H7 (cell line): Measurements from ENCODE around the gene CD5L. TPM values are rescaled to one million over a fixed set of nuclear protein-coding genes. Genes with fewer than 3 reads are reported as not detected.

Experiments
- DNase-seq: peaks from one replicate; pipeline ENCODE4 v3.0.0; 2012
- H3K27me3 ChIP-seq: 2 replicates; pipeline ENCODE4 v1.6.0; 2011; ENCODE audit warnings: mild to moderate bottlenecking, low read length; ENCODE audit not compliant: control insufficient read depth, insufficient read depth
- H3K36me3 ChIP-seq: replicated peaks from 2 replicates; pipeline ENCODE4 v1.5.1; 2011; ENCODE audit warnings: low read length; ENCODE audit not compliant: control insufficient read depth, insufficient read depth
- H3K4me3 ChIP-seq: 2 replicates; pipeline ENCODE4 v1.5.1; 2011; ENCODE audit warnings: low read depth, mild to moderate bottlenecking, control low read depth, low read length, moderate library complexity; ENCODE audit not compliant: insufficient read depth
- total RNA-seq: library from RNA; depleted of rRNA; stranded (reverse); fragments of >200 nt; shearing (Covaris generic); gene quantifications from 2 replicates; pipeline ENCODE4 v1.2.3, GENCODE V29; 2014

The CD5L gene
- total RNA-seq, 1 experiment from 2014 or later: not detected

- no peak for DNase-seq
- H3K4me3 ChIP-seq: no peak overlapping the region
- H3K36me3 ChIP-seq: no peaks in the 10 kb centered on the region
- H3K27me3 ChIP-seq: no peaks in the 10 kb centered on the region; the same call in 1 of the 2 replicates
Observed at GRCh38 chr1:157833145-157833544, 8.5 kb downstream of the CD5L start.

- no peak overlapping the region for H3K4me3 ChIP-seq
- no peaks in the 10 kb centered on the region; the same call in 1 of the 2 replicates for H3K27me3 ChIP-seq
- no peaks in the 10 kb centered on the region for H3K36me3 ChIP-seq
- no peak for DNase-seq
Observed at GRCh38 chr1:157831968-157832626, 9.5 kb downstream of the CD5L start.

GRCh38 chr1:157830887-157831286 lies 10.7 kb downstream of the CD5L start:
- no peaks in the 10 kb centered on the region; the same call in 1 of the 2 replicates for H3K27me3 ChIP-seq
- no peak for DNase-seq
- no peak overlapping the region for H3K4me3 ChIP-seq
- no peaks in the 10 kb centered on the region for H3K36me3 ChIP-seq

- Histone ChIP-seq H3K4me3 (no peak overlapping the region), H3K27me3 (no peaks in the 10 kb centered on the region; the same call in 1 of the 2 replicates), H3K36me3 (no peaks in the 10 kb centered on the region)
- no peak for DNase-seq
Observed at GRCh38 chr1:157829711-157830110, 11.9 kb downstream of the CD5L start.

GRCh38 chr1:157829210-157829609 lies 12.4 kb downstream of the CD5L start:
- Histone ChIP-seq H3K4me3 (no peak overlapping the region), H3K36me3 (no peaks in the 10 kb centered on the region), H3K27me3 (no peaks in the 10 kb centered on the region; the same call in 1 of the 2 replicates)
- no peak for DNase-seq

- no peak for DNase-seq
- Histone ChIP-seq H3K4me3 (no peak overlapping the region), H3K27me3 (no peaks in the 10 kb centered on the region), H3K36me3 (no peaks in the 10 kb centered on the region)
Observed at GRCh38 chr1:157820299-157820698, 21.3 kb downstream of the CD5L start.

- H3K27me3 ChIP-seq: no peaks in the 10 kb centered on the region
- no peak within 1 kb of the TSS for H3K4me3 ChIP-seq
- no peak for DNase-seq
- no peaks in the 10 kb centered on the region for H3K36me3 ChIP-seq
Observed at GRCh38 chr1:157819896-157820295, 21.7 kb downstream of the CD5L start, which contains the start of gene FCRL1. FCRL1 (minus strand) TSS chr1:157820120; CDS start chr1:157820037, 83 bp downstream.

- Histone ChIP-seq H3K27me3 (no peaks in the 10 kb centered on the region), H3K36me3 (no peaks in the 10 kb centered on the region), H3K4me3 (no peak overlapping the region)
- no peak for DNase-seq
Observed at GRCh38 chr1:157819215-157819614, 22.4 kb downstream of the CD5L start.

GRCh38 chr1:157813269-157813668 lies 28.3 kb downstream of the CD5L start:
- Histone ChIP-seq H3K27me3 (no peaks in the 10 kb centered on the region), H3K36me3 (no peaks in the 10 kb centered on the region), H3K4me3 (no peak overlapping the region)
- no peak for DNase-seq

GRCh38 chr1:157806431-157807149 lies 35.0 kb downstream of the CD5L start:
- Histone ChIP-seq H3K4me3 (no peak overlapping the region), H3K27me3 (no peaks in the 10 kb centered on the region), H3K36me3 (no peaks in the 10 kb centered on the region)
- DNase-seq: no peak

- DNase-seq: no peak
- no peak overlapping the region for H3K4me3 ChIP-seq
- no peaks in the 10 kb centered on the region for H3K36me3 ChIP-seq
- no peaks in the 10 kb centered on the region for H3K27me3 ChIP-seq
Observed at GRCh38 chr1:157803851-157804250, 37.8 kb downstream of the CD5L start.

GRCh38 chr1:157799996-157800395 lies 41.6 kb downstream of the CD5L start:
- Histone ChIP-seq H3K4me3 (no peak overlapping the region), H3K36me3 (no peaks in the 10 kb centered on the region), H3K27me3 (no peaks in the 10 kb centered on the region)
- DNase-seq: no peak

GRCh38 chr1:157798211-157798610 lies 43.4 kb downstream of the CD5L start:
- Histone ChIP-seq H3K27me3 (no peaks in the 10 kb centered on the region), H3K4me3 (no peak overlapping the region), H3K36me3 (no peaks in the 10 kb centered on the region)
- no peak for DNase-seq

- H3K4me3 ChIP-seq: no peak overlapping the region
Observed at GRCh38 chr1:157785248-157785647, 56.4 kb downstream of the CD5L start.

GRCh38 chr1:157784801-157785200 lies 56.8 kb downstream of the CD5L start:
- Histone ChIP-seq H3K36me3 (no peaks in the 10 kb centered on the region), H3K4me3 (no peak overlapping the region), H3K27me3 (no peaks in the 10 kb centered on the region)
- DNase-seq: no peak

More at GRCh38 chr1:157785248-157785647, 56.4 kb downstream of the CD5L start:
- no peaks in the 10 kb centered on the region for H3K27me3 ChIP-seq
- DNase-seq: no peak
- no peaks in the 10 kb centered on the region for H3K36me3 ChIP-seq
